GM18909 (cell line): ENCODE data around the gene STAMBPL1.

Source experiments
- ATAC-seq: cut with Tn5 transposase; IDR thresholded peaks from one replicate; pipeline ENCODE4 v1.9.1; 2021; ENCODE audit warnings: mild to moderate bottlenecking; ENCODE audit not compliant: unreplicated experiment, poor library complexity

Gene STAMBPL1

GRCh38 chr10:88889559-88890337, 9.7 kb downstream of the STAMBPL1 start:
- ATAC-seq = peak; percentile 63

- ATAC-seq = no peak
These were observed 10.8 kb downstream of the STAMBPL1 start for GRCh38 chr10:88890681-88891381.

DNA sequence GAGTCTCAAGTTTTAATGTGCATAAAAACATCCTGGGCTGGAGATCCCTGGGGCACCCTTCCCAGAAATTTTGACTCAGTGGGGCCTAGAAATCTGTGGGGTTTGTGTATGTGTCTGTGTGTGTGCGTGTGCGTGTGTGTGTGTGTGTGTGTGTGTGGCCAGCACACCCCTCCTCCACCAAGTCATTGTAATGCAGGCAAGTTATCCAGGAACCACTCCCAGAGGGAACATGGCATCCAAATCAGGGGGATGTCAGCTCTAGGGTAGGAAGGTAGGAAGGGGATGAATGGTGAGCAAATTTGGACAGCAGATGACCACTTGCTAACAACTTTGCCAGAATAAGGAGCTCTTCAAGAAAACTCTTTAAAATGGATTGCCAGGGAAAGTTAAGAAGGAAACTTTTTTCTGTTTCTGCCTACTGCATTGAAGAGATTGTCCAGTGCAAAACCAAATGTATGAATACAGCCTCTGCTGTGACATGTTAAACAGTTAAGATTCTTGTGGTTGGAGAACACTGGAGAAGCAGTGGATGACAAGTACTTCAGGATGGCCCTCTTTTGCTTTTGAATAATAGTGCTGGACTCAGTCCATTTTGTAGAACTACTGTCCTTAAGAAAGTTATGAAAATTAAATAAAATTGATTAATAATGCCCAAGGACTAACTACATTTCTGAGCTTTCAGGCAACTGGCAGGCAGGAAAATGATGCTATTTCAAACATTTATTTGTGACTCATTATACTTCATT, 12.3 kb downstream of the STAMBPL1 start:
- ATAC-seq = no peak

DNA sequence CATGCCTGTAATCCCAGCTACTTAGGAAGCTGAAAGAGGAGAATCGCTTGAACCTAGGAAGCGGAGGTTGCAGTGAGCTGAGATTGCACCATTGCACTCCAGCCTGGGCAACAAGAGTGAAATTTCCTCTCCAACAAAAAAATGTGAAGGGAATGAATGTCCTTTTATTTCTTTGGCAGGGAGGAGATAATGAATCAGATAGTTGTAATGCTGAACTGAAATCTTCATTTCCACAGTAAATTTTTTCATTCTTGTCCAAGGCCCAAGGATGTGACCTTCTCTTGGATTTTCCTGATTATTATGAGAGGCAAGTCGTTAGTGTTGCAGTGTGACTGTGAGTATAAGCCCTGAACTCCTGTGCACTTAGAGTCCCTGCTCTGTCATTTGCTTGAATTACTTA, 13.6 kb downstream of the STAMBPL1 start:
- ATAC-seq = no peak

DNA sequence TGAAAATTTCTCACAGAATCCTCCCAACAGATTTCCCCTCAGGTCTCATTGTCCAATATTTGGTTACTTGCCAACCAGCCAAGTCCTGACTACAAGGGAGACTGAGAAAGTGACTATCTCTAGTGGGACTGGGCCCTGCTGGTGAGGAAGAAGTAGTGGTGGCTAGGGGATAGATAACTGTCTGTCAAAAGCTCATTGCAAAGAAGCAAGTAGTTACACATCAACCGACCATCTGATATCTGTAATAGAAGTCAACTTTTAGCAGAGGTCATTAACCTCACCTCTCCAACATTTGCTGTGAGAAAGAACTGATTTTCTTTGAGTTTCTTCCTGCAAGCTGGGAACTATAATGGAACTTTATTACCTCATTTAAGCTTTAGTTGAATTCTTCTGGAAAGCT, 15.2 kb downstream of the STAMBPL1 start:
- no peak for ATAC-seq

GRCh38 chr10:88896372-88896993, 16.4 kb downstream of the STAMBPL1 start:
- no peak for ATAC-seq

DNA sequence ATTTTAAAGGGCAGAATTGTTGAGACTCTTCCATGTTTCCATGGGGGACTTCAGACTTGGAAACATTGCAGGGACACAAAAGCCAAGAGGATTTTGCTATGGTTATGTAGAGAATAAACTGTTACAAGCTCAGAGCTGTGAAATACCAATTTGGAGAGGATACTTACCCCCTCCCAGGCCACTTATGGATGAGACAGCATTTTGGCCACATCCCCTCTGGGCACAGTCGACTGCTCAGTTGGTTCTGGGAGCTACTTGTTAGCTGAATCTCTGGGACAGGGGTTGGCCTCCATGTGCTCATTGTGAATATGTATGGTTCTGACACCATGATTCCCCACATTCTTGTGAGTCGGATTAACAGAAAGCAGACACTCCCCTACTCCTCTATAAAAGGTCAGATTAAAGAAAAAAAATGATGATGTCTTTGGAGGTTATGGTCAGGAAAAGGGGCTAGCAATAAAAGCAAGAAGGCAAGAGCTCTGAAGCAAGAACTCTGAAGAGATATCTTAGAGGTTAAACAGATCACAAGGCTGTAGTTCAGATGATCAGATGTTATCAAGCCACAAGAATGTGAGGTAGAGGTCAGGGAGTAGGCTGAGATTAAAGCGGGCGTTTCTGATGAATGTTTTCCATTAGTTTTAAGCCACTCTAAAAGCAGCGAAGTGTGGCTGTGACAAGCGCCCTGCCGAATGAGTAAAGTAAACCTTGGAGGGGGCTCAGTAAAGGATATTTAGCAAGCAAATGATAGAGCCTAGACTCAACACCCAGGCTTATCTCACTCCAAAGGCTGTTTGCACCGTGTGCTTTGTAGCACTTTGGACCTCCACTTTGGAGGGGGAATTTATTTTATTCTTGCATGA, 17.2 kb downstream of the STAMBPL1 start:
- no peak for ATAC-seq

DNA sequence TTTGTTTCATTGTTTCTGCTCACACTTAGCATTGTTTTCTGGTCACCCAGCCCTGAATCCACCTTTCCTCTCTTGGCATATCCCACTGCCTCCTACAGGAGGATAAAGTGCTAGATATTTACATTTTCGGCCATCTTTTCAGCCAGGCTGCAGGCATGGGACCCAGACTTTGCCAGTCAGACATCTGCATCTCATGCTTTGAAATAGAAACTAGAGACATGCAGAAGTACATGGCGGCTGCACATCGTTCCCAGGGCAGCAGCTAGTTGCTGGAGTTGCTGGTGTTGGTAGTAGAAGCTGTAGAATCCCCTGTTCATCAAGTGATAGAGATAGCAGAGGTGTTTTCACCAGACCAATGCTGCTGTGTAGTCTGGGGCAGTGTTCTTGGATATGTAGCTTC, 18.7 kb downstream of the STAMBPL1 start:
- no peak for ATAC-seq

DNA sequence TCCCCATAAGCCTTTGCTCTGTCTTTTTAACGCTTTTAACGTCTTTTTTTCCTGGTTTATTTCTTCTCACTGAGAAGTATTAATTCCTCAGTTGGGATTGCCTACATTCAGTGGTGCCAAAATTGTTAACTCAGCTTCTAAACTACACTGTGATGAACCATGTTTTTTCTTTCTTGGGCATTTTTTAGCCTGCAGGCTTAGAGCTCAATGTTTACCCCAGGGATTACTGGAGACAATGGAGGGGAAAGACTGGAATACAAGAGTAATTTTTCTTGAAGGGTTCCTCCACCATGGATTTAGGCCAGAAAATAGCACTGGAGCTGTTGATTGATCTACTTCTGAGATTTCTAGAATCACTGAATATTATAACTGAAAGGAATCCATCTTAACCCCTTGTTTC, 19.8 kb downstream of the STAMBPL1 start:
- ATAC-seq = no peak

- peak; percentile 84 for ATAC-seq
These were observed 21.4 kb downstream of the STAMBPL1 start for GRCh38 chr10:88901206-88901983.

- ATAC-seq = peak; percentile 43
These were observed 22.1 kb downstream of the STAMBPL1 start for GRCh38 chr10:88901984-88902789.

- ATAC-seq = no peak
These were observed 23.7 kb downstream of the STAMBPL1 start for GRCh38 chr10:88903715-88904114.

GRCh38 chr10:88906921-88907320, 26.9 kb downstream of the STAMBPL1 start:
- ATAC-seq = no peak

DNA sequence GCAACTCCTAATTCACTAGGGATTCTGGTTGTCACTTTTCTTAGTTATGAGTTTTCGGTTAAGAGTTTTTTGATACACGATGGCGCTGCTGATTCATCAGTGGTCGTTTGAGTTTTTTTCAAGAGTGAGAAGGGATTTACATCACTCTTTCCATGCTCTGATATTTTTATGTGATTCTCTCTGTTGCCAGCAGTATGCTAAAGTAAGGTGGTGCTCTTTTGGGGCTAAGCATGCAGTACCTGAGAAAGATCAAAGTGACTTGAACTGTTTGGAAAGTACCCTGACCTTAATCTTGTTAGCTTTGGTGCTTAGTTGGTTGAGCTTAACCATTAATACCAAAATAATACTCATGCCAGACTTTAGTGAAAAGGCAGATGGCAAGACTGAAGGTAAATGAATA, 28.1 kb downstream of the STAMBPL1 start:
- ATAC-seq = no peak

DNA sequence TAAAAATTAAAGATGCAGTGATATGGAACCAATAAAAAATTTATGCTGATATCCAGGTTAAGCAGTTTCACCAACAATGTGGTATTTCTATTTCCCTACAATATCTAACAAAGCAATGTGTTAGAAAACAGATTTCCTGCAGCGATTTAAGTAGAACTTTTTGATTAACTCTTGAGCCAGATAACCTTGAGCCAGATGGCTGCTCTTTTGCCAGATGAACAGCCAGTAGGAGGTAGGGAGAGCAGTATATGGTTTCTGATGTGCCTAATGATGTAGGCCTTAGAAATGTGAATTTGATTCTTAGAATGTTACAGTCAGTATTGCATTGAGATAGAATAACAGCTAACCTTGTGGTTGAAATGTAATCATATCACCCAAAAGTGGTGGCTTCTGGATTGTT, 31.1 kb downstream of the STAMBPL1 start:
- ATAC-seq = no peak

DNA sequence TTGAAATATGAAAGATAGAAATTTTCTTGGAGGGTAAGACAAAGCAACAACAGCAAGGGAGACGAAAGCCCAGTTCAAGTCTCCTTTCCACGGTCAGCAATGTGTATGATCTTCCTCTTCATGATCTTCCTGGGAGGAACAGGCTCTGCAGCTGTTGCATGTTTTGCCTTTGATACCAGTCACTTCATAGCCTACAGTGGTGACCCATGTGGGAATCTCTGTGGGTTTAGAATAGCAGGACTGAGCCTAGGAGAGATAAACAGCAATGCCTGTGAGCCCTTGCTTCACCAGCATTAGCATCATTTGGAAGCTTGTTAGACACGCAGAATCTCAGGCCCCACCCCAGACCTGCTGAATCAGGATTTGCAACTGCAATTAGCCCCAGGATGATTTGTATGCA, 31.8 kb downstream of the STAMBPL1 start:
- ATAC-seq = no peak

DNA sequence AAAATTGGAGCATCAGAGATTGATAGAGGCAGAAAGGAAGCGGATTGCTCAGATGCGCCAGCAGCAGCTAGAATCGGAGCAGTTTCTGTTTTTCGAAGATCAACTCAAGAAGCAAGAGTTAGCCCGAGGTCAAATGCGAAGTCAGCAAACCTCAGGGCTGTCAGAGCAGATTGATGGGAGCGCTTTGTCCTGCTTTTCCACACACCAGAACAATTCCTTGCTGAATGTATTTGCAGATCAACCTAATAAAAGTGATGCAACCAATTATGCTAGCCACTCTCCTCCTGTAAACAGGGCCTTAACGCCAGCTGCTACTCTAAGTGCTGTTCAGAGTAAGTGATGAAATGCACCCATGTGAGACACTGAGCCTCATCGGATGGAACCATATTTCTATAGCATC, 33.1 kb downstream of the STAMBPL1 start:
- no peak for ATAC-seq

DNA sequence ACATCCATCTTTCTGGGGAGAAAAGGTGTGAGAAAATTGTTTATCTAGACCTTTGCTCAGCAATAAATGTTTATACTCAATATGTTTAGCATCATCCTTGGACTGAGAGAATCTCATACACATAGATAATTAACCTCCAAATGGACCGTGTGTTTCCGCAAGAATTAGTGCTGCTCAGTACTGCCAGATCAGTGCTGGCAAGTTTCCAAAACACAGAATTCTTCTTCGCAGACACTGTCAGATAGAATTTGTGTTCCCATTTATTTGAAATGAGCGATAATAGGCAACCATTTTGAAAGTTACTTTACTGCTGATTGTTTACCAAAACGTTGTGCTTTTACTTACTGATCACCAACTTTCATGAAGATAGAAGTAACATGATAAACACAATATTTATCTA, 33.7 kb downstream of the STAMBPL1 start:
- no peak for ATAC-seq
